Measurements from ENCODE around the gene SPATA13. TPM values are rescaled to one million over a fixed set of nuclear protein-coding genes. Genes with fewer than 3 reads are reported as not detected.
A peak's percentile ranks its signal among the peaks of the same experiment; 100 is the strongest.
"Not testable (repeated sequence)": the region's sequence is repeated elsewhere in the genome, so short reads cannot be mapped to it uniquely, and the experiment has no call there.

Gene SPATA13
- total RNA-seq, 1 experiment from 2014 or later = 14.1 TPM

- Histone ChIP-seq H3K14ac (ENCODE audit: insufficient read depth, low read length) (no peak overlapping the region), H3K23me2 (ENCODE audit: insufficient read length, low read depth, low read length, poor library complexity, severe bottlenecking) (no peaks in the 10 kb centered on the region), H2AFZ (ENCODE audit: low read length) (no peak overlapping the region), H2BK5ac (ENCODE audit: insufficient read length, low read length) (no peak overlapping the region), H4K20me1 (ENCODE audit: control insufficient read depth, insufficient read depth, insufficient read length) (no peaks in the 10 kb centered on the region), H3T11ph (ENCODE audit: low read length) (no peak overlapping the region), H3K4me1 (ENCODE audit: insufficient read depth, low read length) (peaks cover 15% of the 10 kb centered on the region; the same call in 1 of the 2 replicates), H2BK120ac (ENCODE audit: low read depth, low read length, poor library complexity, severe bottlenecking) (no peak overlapping the region), H3K27ac (ENCODE audit: insufficient read length, low read depth, low read length) (no peak overlapping the region), H4K5ac (ENCODE audit: insufficient read length, low read depth, low read length) (no peak overlapping the region), H4K91ac (ENCODE audit: insufficient read length, low read depth, low read length) (no peak overlapping the region), H3K4me2 (ENCODE audit: insufficient read depth, insufficient read length, low read length) (no peak overlapping the region), H4K8ac (replicated peaks; ENCODE audit: insufficient read length, low read depth, low read length) (no peak overlapping the region), H2BK12ac (ENCODE audit: insufficient read length, low read depth, low read length) (no peak overlapping the region), H2BK15ac (ENCODE audit: low read depth, low read length) (no peak overlapping the region), H3K23ac (ENCODE audit: insufficient read length, low read depth, low read length) (no peak overlapping the region), H3K56ac (ENCODE audit: insufficient read length, low read depth, low read length) (no peak overlapping the region), H3K79me2 (ENCODE audit: insufficient read depth, low read length) (peaks cover 7% of the 10 kb centered on the region; the same call in 1 of the 2 replicates), H3K79me1 (ENCODE audit: insufficient read depth, low read depth, low read length, poor library complexity, severe bottlenecking) (no peaks in the 10 kb centered on the region), H3K9me3 (ENCODE audit: control insufficient read depth, low read depth, low read length) (no peaks in the 10 kb centered on the region), H3K27me3 (ENCODE audit: insufficient read depth, low read length) (no peaks in the 10 kb centered on the region), H2AK5ac (ENCODE audit: insufficient read length, low read length) (no peak overlapping the region), H3K9ac (ENCODE audit: extremely low read depth, insufficient read length, low read length) (no peak overlapping the region), H2BK20ac (ENCODE audit: low read depth, low read length, poor library complexity, severe bottlenecking) (no peak overlapping the region), H3K18ac (ENCODE audit: insufficient read length, low read depth, low read length) (no peak overlapping the region), H3K4ac (ENCODE audit: low read depth, low read length) (no peak overlapping the region)
- no peak for DNase-seq
- no peak overlapping the region for H3K4me3 Mint-ChIP-seq
- no CpG with 5 or more reads among the region's 4 CpGs for WGBS (ENCODE audit: extremely low coverage, insufficient read length, low lambda C conversion rate)
- no peak overlapping the region for H3K27ac Mint-ChIP-seq
- no peaks in the 10 kb centered on the region for H3K27me3 Mint-ChIP-seq (ENCODE audit: low read depth)
- no peak for TF ChIP-seq CTCF (conservative IDR thresholded peaks at IDR 0.05)
- H3K36me3 Mint-ChIP-seq (ENCODE audit: insufficient read depth in 1 of 3, low read depth in 3 of 3) = peaks cover 0 to 2% (median 0%) of the 10 kb centered on the region in 3 experiments; a peak in 2 of 7 replicates
- H3K9me3 Mint-ChIP-seq = no peaks in the 10 kb centered on the region
- H3K4me1 Mint-ChIP-seq = peaks cover 46 to 61% of the 10 kb centered on the region in 2 experiments
Observed at GRCh38 chr13:24216176-24216575, 55.7 kb downstream of the SPATA13 start.

DNA sequence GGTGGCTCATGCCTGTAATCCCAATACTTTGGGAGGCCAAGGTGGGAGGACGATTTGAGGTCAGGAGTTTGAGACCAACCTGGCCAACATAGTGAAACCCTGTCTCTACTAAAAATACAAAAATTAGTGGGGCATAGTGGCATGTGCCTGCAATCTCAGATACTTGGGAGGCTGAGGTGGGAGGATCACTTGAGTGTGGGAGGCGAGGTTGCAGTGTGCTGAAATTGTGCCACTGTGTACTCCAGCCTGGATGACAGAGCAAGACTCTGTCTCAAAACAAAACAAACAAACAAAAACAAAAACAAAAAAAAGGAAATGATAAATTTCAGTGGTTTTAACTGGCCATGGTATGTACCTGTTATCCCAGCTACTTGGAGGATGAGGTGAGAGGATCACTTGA, 56.3 kb downstream of the SPATA13 start:
- H3K14ac ChIP-seq (ENCODE audit: insufficient read depth, low read length); H4K20me1 ChIP-seq (ENCODE audit: control insufficient read depth, insufficient read depth, insufficient read length); H4K8ac ChIP-seq (replicated peaks; ENCODE audit: insufficient read length, low read depth, low read length); H3K9me3 ChIP-seq (ENCODE audit: control insufficient read depth, low read depth, low read length); H3K36me3 Mint-ChIP-seq (ENCODE audit: insufficient read depth in 1 of 3, low read depth in 3 of 3); H3K79me2 ChIP-seq (ENCODE audit: insufficient read depth, low read length); H3K27me3 ChIP-seq (ENCODE audit: insufficient read depth, low read length); H2BK20ac ChIP-seq (ENCODE audit: low read depth, low read length, poor library complexity, severe bottlenecking); H3K56ac ChIP-seq (ENCODE audit: insufficient read length, low read depth, low read length); H3K4me3 Mint-ChIP-seq; H3K9me3 Mint-ChIP-seq; H2BK15ac ChIP-seq (ENCODE audit: low read depth, low read length); H2BK12ac ChIP-seq (ENCODE audit: insufficient read length, low read depth, low read length); H3K18ac ChIP-seq (ENCODE audit: insufficient read length, low read depth, low read length); H3K23me2 ChIP-seq (ENCODE audit: insufficient read length, low read depth, low read length, poor library complexity, severe bottlenecking); H3T11ph ChIP-seq (ENCODE audit: low read length); H3K4me2 ChIP-seq (ENCODE audit: insufficient read depth, insufficient read length, low read length); H2AFZ ChIP-seq (ENCODE audit: low read length); H3K27ac ChIP-seq (ENCODE audit: insufficient read length, low read depth, low read length); H2BK120ac ChIP-seq (ENCODE audit: low read depth, low read length, poor library complexity, severe bottlenecking); H2BK5ac ChIP-seq (ENCODE audit: insufficient read length, low read length); H3K9ac ChIP-seq (ENCODE audit: extremely low read depth, insufficient read length, low read length); H3K79me1 ChIP-seq (ENCODE audit: insufficient read depth, low read depth, low read length, poor library complexity, severe bottlenecking); H4K5ac ChIP-seq (ENCODE audit: insufficient read length, low read depth, low read length); H3K4ac ChIP-seq (ENCODE audit: low read depth, low read length); DNase-seq; H3K27me3 Mint-ChIP-seq (ENCODE audit: low read depth); H2AK5ac ChIP-seq (ENCODE audit: insufficient read length, low read length); H3K23ac ChIP-seq (ENCODE audit: insufficient read length, low read depth, low read length); H4K91ac ChIP-seq (ENCODE audit: insufficient read length, low read depth, low read length): not testable (repeated sequence)
- WGBS (ENCODE audit: extremely low coverage, insufficient read length, low lambda C conversion rate) = no CpG with 5 or more reads among the region's 2 CpGs
- H3K4me1 ChIP-seq (ENCODE audit: insufficient read depth, low read length) = peaks cover 15% of the 10 kb centered on the region; the same call in 1 of the 2 replicates
- Mint-ChIP-seq H3K27ac (peak overlapping the region in 1 of 3 experiments; percentile 38; a peak in 2 of 7 replicates), H3K4me1 (peaks cover 46 to 60% of the 10 kb centered on the region in 2 experiments)

All from H9 (cell line).